Stimulated activated CD8-positive, alpha-beta memory T cell treated with anti-CD3 and anti-CD28 coated beads, Interleukin-15, amount 100 ng/mL, for 4 hours (primary cell): ENCODE measurements around the gene NDRG4.

Source experiments
- DNase-seq, 2 donors: peaks; one replicate each; pipeline ENCODE4 v3.0.0-alpha.2; 2020; ENCODE audit warnings: low read depth in 2 of 2

The NDRG4 gene

DNA sequence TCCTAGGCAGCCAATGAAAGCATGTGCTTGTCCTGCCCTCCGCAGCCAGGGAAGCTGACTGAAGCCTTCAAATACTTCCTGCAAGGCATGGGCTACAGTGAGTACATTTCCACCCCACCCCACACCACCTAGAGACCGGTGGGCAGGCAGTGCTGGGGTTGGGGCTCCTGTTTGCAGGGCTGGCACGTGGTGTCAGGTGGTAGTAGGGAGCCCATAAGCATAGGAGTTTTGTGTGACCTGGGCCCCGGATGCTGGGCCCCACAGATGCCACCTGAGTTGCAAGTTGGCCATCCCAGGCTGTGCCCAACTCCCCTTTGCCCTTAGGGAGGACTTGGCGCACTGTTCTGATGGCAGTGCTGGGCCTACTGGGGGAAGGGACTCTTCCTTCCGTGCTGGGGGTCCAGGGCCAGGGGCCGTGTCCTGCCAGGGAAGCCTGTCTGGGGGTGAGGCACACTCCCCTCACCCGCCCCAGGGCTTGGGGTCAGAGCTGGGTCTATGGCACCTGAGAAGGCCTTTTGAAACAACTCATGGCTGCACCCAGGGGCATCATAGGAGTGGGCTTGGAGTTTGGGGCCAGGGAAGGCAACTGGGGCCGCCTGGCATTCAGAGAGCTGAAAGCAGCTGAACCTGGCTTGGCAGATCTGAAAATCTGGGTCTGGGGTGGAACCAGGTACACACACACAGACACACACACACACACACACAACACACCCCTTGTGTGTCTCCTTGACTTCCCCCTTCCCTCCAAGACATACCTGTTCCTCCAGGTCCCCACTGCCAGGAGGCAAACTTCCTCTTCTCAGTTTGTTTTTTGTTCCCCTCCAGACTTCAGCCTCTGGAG lies 9.5 kb downstream of the NDRG4 start:
- no peak for DNase-seq

GRCh38 chr16:58510097-58510775 lies 10.3 kb downstream of the NDRG4 start:
- no peak for DNase-seq

DNA sequence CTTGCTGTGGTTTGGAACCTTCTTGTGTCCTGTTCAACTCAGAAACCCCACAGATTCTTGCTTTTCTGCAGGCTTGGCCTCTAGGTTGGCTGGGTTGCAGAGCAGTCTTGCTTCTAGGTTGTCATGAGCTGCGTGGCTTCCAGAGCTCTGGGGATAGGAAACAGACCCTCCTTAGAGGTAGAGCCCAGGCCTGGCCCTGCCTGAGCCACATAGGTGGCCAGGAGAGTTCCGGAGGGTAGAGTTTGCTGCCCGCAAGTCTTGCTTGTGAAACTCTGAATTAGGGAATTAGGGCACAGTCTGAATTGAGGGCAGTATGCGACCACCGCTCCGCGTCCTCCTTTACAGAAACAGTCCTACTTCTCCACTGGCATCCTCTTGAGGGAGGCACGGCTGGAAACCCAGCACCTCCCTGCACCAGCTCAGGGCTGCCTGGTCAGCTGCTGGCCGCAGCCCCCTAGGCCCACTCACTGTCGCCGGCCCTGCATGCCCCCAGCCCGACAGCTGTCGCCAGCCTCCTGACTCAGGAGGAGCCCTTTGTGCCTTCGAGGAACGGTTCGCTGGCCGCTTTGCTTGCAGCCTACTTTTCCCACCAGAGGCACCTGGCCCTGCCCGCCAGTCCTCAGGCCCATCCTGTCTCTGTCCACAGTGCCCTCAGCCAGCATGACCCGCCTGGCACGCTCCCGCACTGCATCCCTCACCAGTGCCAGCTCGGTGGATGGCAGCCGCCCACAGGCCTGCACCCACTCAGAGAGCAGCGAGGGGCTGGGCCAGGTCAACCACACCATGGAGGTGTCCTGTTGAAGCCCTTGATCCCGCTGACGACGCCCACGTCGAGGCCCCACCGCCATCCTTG lies 11.1 kb downstream of the NDRG4 start:
- DNase-seq: no peak

- DNase-seq: peak; percentile 55 to 68
Observed at GRCh38 chr16:58511933-58512815, 12.2 kb downstream of the NDRG4 start.

- no peak for DNase-seq
Observed at GRCh38 chr16:58513874-58514273, 13.9 kb downstream of the NDRG4 start.

DNA sequence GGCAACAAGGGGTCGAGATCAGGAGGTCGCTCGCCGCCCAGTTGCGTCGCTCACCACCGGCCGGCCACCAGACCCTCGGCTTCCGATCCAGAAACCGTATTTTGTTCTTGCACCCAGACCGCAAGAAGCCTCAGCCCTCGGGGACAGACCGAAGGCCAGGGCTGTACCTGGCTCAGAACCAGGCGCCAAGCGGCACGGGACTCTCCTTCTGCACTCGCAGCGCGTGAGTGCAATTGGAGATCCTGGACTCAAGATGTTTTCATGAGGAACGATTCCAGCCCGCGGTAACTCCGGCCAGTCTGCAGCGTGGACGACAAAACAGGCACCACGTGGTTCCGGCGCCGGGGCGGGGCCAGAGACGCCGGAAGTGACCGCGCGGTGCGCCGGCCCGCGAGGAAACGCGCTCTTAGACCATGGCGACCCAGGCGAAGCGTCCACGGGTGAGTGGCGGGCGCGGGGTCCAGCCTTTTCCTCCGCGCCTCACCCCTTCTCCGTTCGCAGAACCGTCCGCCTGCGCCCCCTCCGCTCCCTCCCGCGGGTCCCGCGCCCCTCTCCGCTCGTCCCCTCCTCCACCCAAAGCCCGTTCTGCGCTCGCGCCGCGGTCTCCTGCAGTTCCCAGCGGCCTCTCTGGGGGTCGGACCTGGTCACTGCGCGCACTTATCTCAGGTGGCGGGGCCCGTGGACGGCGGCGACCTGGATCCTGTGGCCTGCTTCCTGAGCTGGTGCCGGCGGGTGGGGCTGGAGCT lies 15.4 kb downstream of the NDRG4 start, which contains the start of gene SETD6:
TSS of gene SETD6 (plus strand) at position 393 of the 746 bp plus-strand sequence. CDS start at position 414, 21 bp downstream.
- peak; percentile 37 to 60 for DNase-seq

GRCh38 chr16:58515871-58516767 lies 16.2 kb downstream of the NDRG4 start:
- DNase-seq: peak in 1 of 2 donors; percentile 24

DNA sequence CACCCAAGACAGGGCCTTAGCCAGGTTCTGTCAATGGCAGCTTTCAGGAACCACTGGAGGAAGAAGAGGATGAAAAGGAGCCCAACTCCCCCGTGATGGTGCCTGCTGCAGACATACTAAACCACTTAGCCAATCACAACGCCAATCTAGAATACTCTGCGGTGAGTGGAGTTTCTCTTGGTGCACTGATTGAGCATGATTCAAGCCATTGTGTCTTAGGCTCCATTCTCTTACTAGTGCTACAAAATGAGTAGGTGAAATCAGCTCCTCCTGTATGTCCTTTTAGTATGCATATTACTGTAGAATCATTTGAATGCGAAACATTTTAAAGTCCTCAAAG lies 16.8 kb downstream of the NDRG4 start:
- no peak for DNase-seq

GRCh38 chr16:58518083-58518979 lies 18.4 kb downstream of the NDRG4 start:
- no peak for DNase-seq

DNA sequence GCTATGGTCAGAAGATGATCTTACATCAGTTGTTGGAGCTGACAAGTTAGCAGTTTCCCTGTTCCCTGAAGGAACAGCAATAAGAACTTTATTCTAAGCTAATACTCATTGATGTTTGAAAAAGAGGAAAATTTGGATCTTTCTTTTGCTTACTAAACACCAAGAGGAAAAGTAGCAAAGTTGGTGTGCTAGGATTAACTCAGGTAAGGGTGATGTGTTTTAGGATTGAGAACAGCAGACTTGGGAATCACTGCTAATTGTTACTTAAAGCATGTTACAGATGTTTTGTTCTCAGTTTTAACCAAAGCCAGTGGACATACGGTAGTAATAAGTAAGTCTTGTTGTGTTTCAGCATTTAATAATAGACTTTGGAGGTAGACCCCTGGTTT lies 19.0 kb downstream of the NDRG4 start:
- no peak for DNase-seq

GRCh38 chr16:58519707-58520106 lies 19.8 kb downstream of the NDRG4 start:
- DNase-seq: no peak

DNA sequence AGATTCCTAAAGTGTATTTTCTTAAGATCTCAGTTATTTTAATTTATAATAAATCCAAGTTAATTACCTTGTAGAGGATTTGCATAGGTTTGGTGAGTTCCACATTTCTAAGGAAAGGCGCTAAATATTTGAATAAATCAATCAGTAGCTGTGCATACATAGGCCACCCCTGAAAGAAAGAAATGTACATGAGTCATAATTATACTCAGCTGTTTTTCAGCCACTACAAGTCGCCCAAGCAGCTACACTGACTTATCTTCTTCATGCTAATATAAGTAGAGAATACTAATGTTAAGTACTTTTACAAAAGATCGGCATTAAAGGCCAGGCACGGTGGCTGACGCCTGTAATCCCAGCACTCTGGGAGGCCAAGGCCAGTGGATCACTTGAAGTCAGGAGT lies 30.2 kb downstream of the NDRG4 start:
- no peak for DNase-seq

GRCh38 chr16:58532414-58532813 lies 32.5 kb downstream of the NDRG4 start:
- no peak for DNase-seq

DNA sequence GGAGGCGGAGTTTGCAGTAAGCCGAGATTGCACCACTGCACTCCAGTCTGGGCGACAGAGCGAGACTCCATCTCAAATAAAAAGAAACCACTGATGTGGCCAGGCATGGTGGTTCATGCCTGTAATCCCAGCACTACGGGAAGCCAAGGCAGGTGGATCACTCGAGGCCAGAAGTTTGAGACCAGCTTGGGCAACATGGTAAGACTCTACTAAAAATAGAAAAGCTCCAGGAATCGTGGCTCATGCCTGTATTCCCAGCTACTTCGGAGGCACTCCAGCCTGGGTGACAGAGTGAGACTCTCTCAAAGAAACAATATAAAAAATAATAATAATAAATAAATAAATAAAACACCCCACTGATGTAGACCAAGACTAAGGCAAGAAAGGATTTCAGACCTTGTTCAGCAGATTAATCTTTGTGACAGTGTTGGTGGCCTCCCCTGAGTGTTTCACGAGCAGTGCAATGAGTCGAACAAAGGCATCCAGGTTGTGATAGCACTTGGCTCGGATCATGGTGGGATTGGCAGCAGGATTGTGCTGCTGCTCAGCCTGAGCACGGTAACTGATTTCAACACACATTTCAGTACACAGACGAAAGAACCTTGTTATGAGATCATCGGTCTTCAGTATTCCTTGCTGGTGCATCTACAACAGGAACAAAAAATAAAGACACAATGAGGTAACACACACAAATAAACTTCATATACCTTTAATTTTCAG lies 34.0 kb downstream of the NDRG4 start:
- DNase-seq: no peak

- DNase-seq: no peak
Observed at GRCh38 chr16:58535100-58535499, 35.2 kb downstream of the NDRG4 start.

DNA sequence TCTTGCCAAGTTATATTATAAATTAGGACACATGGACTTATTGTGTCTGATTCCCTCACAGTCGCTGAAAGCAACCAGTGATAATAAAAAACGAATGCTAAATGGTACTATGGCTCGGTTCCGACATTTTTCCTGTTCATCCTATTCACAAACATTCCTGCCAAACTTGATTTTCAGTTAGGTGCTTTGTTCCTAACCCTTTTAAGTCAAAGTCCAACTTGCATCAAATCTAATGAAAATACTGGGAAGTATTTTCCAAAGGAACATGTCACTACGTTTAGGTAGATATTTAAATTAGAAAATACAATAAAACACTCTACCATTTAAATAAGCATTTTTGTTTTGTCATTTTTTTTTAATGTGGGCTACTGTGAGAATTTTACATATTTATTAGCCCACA lies 36.3 kb downstream of the NDRG4 start:
- no peak for DNase-seq

GRCh38 chr16:58537124-58537906 lies 37.4 kb downstream of the NDRG4 start:
- no peak for DNase-seq
